Stimulated activated memory B cell treated with anti-CD40 and anti-IgM and Interleukin-4, amounts not matched to agents 10 μg/mL and 1 μg/mL and 100 μg/mL, for 72 hours (primary cell): Measurements from ENCODE around the gene OXNAD1.
A peak's percentile ranks its signal among the peaks of the same experiment; 100 is the strongest.

Source experiments
- ATAC-seq: fragments of 150-1000 bp; cut with Tn5 transposase; 2 replicates; pipeline ENCODE4 v1.10.0; 2021
- H3K27ac Mint-ChIP-seq: one replicate; pipeline ENCODE4 v1.8.0; 2022; ENCODE audit warnings: mild to moderate bottlenecking, mixed read lengths
- H3K27me3 Mint-ChIP-seq: one replicate; pipeline ENCODE4 v1.8.0; 2022; ENCODE audit warnings: mixed read lengths
- H3K36me3 Mint-ChIP-seq: one replicate; pipeline ENCODE4 v1.8.0; 2022; ENCODE audit warnings: mixed read lengths
- H3K4me1 Mint-ChIP-seq: one replicate; pipeline ENCODE4 v1.8.0; 2022; ENCODE audit warnings: mixed read lengths
- H3K4me3 Mint-ChIP-seq: one replicate; pipeline ENCODE4 v1.8.0; 2022; ENCODE audit warnings: mild to moderate bottlenecking, moderate library complexity, mixed read lengths
- H3K9me3 Mint-ChIP-seq: one replicate; pipeline ENCODE4 v1.8.0; 2022; ENCODE audit warnings: mixed read lengths

Gene OXNAD1

GRCh38 chr3:16255326-16255725, 9.7 kb upstream of the OXNAD1 start:
- H3K4me3 Mint-ChIP-seq, result no peak overlapping the region
- H3K27ac Mint-ChIP-seq, result no peak overlapping the region
- H3K36me3 Mint-ChIP-seq, result peaks cover 16% of the 10 kb centered on the region
- no peaks in the 10 kb centered on the region for H3K27me3 Mint-ChIP-seq
- H3K9me3 Mint-ChIP-seq, result no peaks in the 10 kb centered on the region
- H3K4me1 Mint-ChIP-seq, result peaks cover 14% of the 10 kb centered on the region
- no peak for ATAC-seq

- no peak for ATAC-seq
- Mint-ChIP-seq H3K36me3 (peaks cover 16% of the 10 kb centered on the region), H3K27me3 (no peaks in the 10 kb centered on the region), H3K9me3 (no peaks in the 10 kb centered on the region), H3K27ac (no peak overlapping the region), H3K4me1 (peaks cover 14% of the 10 kb centered on the region), H3K4me3 (no peak overlapping the region)
Observed at GRCh38 chr3:16255726-16256125, 9.3 kb upstream of the OXNAD1 start.

- H3K27me3 Mint-ChIP-seq, result no peaks in the 10 kb centered on the region
- peaks cover 10% of the 10 kb centered on the region for H3K4me1 Mint-ChIP-seq
- no peaks in the 10 kb centered on the region for H3K9me3 Mint-ChIP-seq
- H3K4me3 Mint-ChIP-seq, result no peak overlapping the region
- H3K36me3 Mint-ChIP-seq, result peaks cover 19% of the 10 kb centered on the region
- ATAC-seq, result no peak
- H3K27ac Mint-ChIP-seq, result no peak overlapping the region
Observed at GRCh38 chr3:16257309-16257708, 7.7 kb upstream of the OXNAD1 start.

- Mint-ChIP-seq H3K9me3 (no peaks in the 10 kb centered on the region), H3K27me3 (no peaks in the 10 kb centered on the region), H3K27ac (no peak overlapping the region), H3K4me3 (no peak overlapping the region), H3K4me1 (peaks cover under 1% of the 10 kb centered on the region), H3K36me3 (peaks cover 19% of the 10 kb centered on the region)
- no peak for ATAC-seq
Observed at GRCh38 chr3:16258177-16258576, 6.8 kb upstream of the OXNAD1 start.

GRCh38 chr3:16258866-16259265, 6.1 kb upstream of the OXNAD1 start:
- H3K27me3 Mint-ChIP-seq, result no peaks in the 10 kb centered on the region
- peaks cover 19% of the 10 kb centered on the region for H3K36me3 Mint-ChIP-seq
- peaks cover 1% of the 10 kb centered on the region for H3K4me1 Mint-ChIP-seq
- ATAC-seq, result no peak
- no peak overlapping the region for H3K27ac Mint-ChIP-seq
- H3K9me3 Mint-ChIP-seq, result no peaks in the 10 kb centered on the region
- H3K4me3 Mint-ChIP-seq, result no peak overlapping the region

- no peaks in the 10 kb centered on the region for H3K9me3 Mint-ChIP-seq
- peaks cover 7% of the 10 kb centered on the region for H3K4me1 Mint-ChIP-seq
- no peak overlapping the region for H3K27ac Mint-ChIP-seq
- H3K36me3 Mint-ChIP-seq, result peaks cover 19% of the 10 kb centered on the region
- H3K4me3 Mint-ChIP-seq, result no peak overlapping the region
- no peak for ATAC-seq
- H3K27me3 Mint-ChIP-seq, result no peaks in the 10 kb centered on the region
Observed at GRCh38 chr3:16260046-16260445, 5.0 kb upstream of the OXNAD1 start.

GRCh38 chr3:16262174-16262573, 2.8 kb upstream of the OXNAD1 start:
- ATAC-seq, result no peak
- H3K27me3 Mint-ChIP-seq, result no peaks in the 10 kb centered on the region
- H3K9me3 Mint-ChIP-seq, result no peaks in the 10 kb centered on the region
- H3K4me1 Mint-ChIP-seq, result peaks cover 19% of the 10 kb centered on the region
- peaks cover 13% of the 10 kb centered on the region for H3K36me3 Mint-ChIP-seq
- H3K4me3 Mint-ChIP-seq, result no peak overlapping the region
- H3K27ac Mint-ChIP-seq, result no peak overlapping the region

- Mint-ChIP-seq H3K27ac (peak overlapping the region; percentile 90), H3K4me3 (peak overlapping the region; percentile 95), H3K27me3 (no peaks in the 10 kb centered on the region), H3K9me3 (no peaks in the 10 kb centered on the region), H3K4me1 (peaks cover 24% of the 10 kb centered on the region), H3K36me3 (peaks cover 10% of the 10 kb centered on the region)
- no peak for ATAC-seq
Observed at GRCh38 chr3:16264174-16264707, 771 bp upstream of the OXNAD1 start.

GRCh38 chr3:16265455-16265786, 409 bp downstream of the OXNAD1 start:
- H3K9me3 Mint-ChIP-seq, result no peaks in the 10 kb centered on the region
- peak overlapping the region; percentile 90 for H3K27ac Mint-ChIP-seq
- H3K36me3 Mint-ChIP-seq, result peaks cover 4% of the 10 kb centered on the region

GRCh38 chr3:16266714-16267113, 1.7 kb downstream of the OXNAD1 start:
- Mint-ChIP-seq H3K4me3 (no peak overlapping the region), H3K36me3 (peaks cover 3% of the 10 kb centered on the region), H3K9me3 (no peaks in the 10 kb centered on the region), H3K27ac (peak overlapping the region; percentile 56), H3K4me1 (peaks cover 24% of the 10 kb centered on the region), H3K27me3 (no peaks in the 10 kb centered on the region)
- ATAC-seq, result no peak

More at GRCh38 chr3:16265455-16265786, 409 bp downstream of the OXNAD1 start:
- Mint-ChIP-seq H3K4me1 (peaks cover 24% of the 10 kb centered on the region), H3K4me3 (peak overlapping the region; percentile 95), H3K27me3 (no peaks in the 10 kb centered on the region)
- no peak for ATAC-seq

- Mint-ChIP-seq H3K27ac (no peak overlapping the region), H3K36me3 (peaks cover 8% of the 10 kb centered on the region), H3K4me1 (peaks cover 15% of the 10 kb centered on the region), H3K9me3 (no peaks in the 10 kb centered on the region), H3K4me3 (no peak overlapping the region), H3K27me3 (no peaks in the 10 kb centered on the region)
- ATAC-seq, result no peak
Observed at GRCh38 chr3:16270855-16271254, 5.8 kb downstream of the OXNAD1 start.

GRCh38 chr3:16272588-16272987, 7.6 kb downstream of the OXNAD1 start:
- Mint-ChIP-seq H3K27me3 (no peaks in the 10 kb centered on the region), H3K4me1 (peaks cover under 1% of the 10 kb centered on the region)
- ATAC-seq, result no peak

GRCh38 chr3:16273867-16274266, 8.9 kb downstream of the OXNAD1 start:
- Mint-ChIP-seq H3K4me1 (no peaks in the 10 kb centered on the region), H3K4me3 (no peak overlapping the region), H3K9me3 (no peaks in the 10 kb centered on the region), H3K27me3 (no peaks in the 10 kb centered on the region), H3K36me3 (peaks cover 15% of the 10 kb centered on the region), H3K27ac (no peak overlapping the region)
- no peak for ATAC-seq

More at GRCh38 chr3:16272588-16272987, 7.6 kb downstream of the OXNAD1 start:
- H3K27ac Mint-ChIP-seq, result no peak overlapping the region
- no peak overlapping the region for H3K4me3 Mint-ChIP-seq
- H3K36me3 Mint-ChIP-seq, result peaks cover 14% of the 10 kb centered on the region
- H3K9me3 Mint-ChIP-seq, result no peaks in the 10 kb centered on the region

GRCh38 chr3:16277471-16277870, 12.5 kb downstream of the OXNAD1 start:
- peaks cover 13% of the 10 kb centered on the region for H3K36me3 Mint-ChIP-seq

GRCh38 chr3:16279010-16279801, 14.2 kb downstream of the OXNAD1 start:
- Mint-ChIP-seq H3K36me3 (peaks cover 25% of the 10 kb centered on the region), H3K4me3 (no peak overlapping the region), H3K27ac (no peak overlapping the region), H3K9me3 (no peaks in the 10 kb centered on the region), H3K27me3 (no peaks in the 10 kb centered on the region), H3K4me1 (no peaks in the 10 kb centered on the region)
- no peak for ATAC-seq

More at GRCh38 chr3:16277471-16277870, 12.5 kb downstream of the OXNAD1 start:
- ATAC-seq, result no peak
- Mint-ChIP-seq H3K27me3 (no peaks in the 10 kb centered on the region), H3K27ac (no peak overlapping the region), H3K4me1 (no peaks in the 10 kb centered on the region), H3K9me3 (no peaks in the 10 kb centered on the region), H3K4me3 (no peak overlapping the region)

GRCh38 chr3:16280671-16281070, 15.7 kb downstream of the OXNAD1 start:
- ATAC-seq, result no peak
- Mint-ChIP-seq H3K27me3 (no peaks in the 10 kb centered on the region), H3K4me3 (no peak overlapping the region), H3K36me3 (peaks cover 33% of the 10 kb centered on the region), H3K4me1 (no peaks in the 10 kb centered on the region), H3K9me3 (no peaks in the 10 kb centered on the region), H3K27ac (no peak overlapping the region)
